H1 (cell line): ENCODE data around the gene ARHGEF28.

Experiments used
- ASH2L ChIP-seq: fragments of 200-600, 300-600 bp; sonication (generic); IDR thresholded peaks from one replicate; pipeline ENCODE4 v1.7.1; 2017; ENCODE audit warnings: low read length
- POLR2A ChIP-seq, 2 experiments: IDR thresholded peaks; 1 replicate in 1 of 2; 2 replicates in 1 of 2; pipeline ENCODE4 v1.6.1; 2011; ENCODE audit warnings: low read depth in 2 of 2, low read length in 2 of 2, mild to moderate bottlenecking in 2 of 2; ENCODE audit errors: control extremely low read depth in 1 of 2
- POLR2AphosphoS5 ChIP-seq: IDR thresholded peaks from 2 replicates; pipeline ENCODE4 v1.6.1; 2011; ENCODE audit warnings: low read depth, low read length
- RAD21 ChIP-seq, 2 experiments: IDR thresholded peaks in 1 of 2; conservative IDR thresholded peaks in 1 of 2; 2 replicates each; pipeline ENCODE4 v1.6.1; 2011; ENCODE audit warnings: low read depth in 2 of 2, low read length in 2 of 2, improper control_type of control experiment in 1 of 2, inconsistent platforms in 1 of 2, mild to moderate bottlenecking in 1 of 2, moderate library complexity in 1 of 2
- TF ChIP-seq, protein P1 (sequence below), 3 experiments: IDR thresholded peaks; 1 replicate in 2 of 3; 2 replicates in 1 of 3; pipeline versions ENCODE4 v1.5.1 to v1.6.1; 2011; ENCODE audit warnings: low read length in 3 of 3, mild to moderate bottlenecking in 3 of 3, inconsistent platforms in 2 of 3, low read depth in 1 of 3, moderate library complexity in 1 of 3; ENCODE audit not compliant: insufficient read depth in 1 of 3; ENCODE audit errors: control extremely low read depth in 1 of 3

DNA sequence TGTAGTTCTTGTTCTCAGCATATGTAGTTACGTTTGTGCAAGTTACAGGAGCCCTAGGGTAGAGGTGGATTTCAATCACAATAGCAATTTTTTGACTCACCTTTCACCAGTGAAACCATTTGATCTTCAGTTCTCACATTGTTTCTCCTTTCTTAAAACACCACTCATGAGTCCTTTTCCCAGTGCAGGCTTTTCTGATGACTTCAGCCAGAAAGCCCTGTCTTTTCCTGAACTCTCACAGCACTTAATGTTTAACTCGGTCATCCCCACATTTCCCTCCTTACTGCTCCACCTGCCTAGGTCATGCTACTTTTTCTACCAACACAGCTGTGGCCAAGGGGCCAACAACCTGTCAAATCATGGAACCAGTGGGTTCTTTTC, 37.9 kb downstream of the ARHGEF28 start:
- no peak for TF ChIP-seq RAD21 (IDR thresholded peaks at IDR 0.05 in 1 of 2, conservative IDR thresholded peaks at IDR 0.05 in 1 of 2; ENCODE audit: low read depth in 2 of 2, low read length in 2 of 2)
- no peak for TF ChIP-seq POLR2A (IDR thresholded peaks at IDR 0.05; ENCODE audit: control extremely low read depth in 1 of 2, low read depth in 2 of 2, low read length in 2 of 2)
- TF ChIP-seq, protein P1, sequence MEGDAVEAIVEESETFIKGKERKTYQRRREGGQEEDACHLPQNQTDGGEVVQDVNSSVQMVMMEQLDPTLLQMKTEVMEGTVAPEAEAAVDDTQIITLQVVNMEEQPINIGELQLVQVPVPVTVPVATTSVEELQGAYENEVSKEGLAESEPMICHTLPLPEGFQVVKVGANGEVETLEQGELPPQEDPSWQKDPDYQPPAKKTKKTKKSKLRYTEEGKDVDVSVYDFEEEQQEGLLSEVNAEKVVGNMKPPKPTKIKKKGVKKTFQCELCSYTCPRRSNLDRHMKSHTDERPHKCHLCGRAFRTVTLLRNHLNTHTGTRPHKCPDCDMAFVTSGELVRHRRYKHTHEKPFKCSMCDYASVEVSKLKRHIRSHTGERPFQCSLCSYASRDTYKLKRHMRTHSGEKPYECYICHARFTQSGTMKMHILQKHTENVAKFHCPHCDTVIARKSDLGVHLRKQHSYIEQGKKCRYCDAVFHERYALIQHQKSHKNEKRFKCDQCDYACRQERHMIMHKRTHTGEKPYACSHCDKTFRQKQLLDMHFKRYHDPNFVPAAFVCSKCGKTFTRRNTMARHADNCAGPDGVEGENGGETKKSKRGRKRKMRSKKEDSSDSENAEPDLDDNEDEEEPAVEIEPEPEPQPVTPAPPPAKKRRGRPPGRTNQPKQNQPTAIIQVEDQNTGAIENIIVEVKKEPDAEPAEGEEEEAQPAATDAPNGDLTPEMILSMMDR (IDR thresholded peaks at IDR 0.05; ENCODE audit: control extremely low read depth in 1 of 3, insufficient read depth in 1 of 3, low read depth in 1 of 3, low read length in 3 of 3) = no peak
- no peak for TF ChIP-seq POLR2AphosphoS5
- no peak for TF ChIP-seq ASH2L
